ENCODE measurements around the gene VAT1L.

- TF ChIP-seq CTCF (IDR thresholded peaks at IDR 0.05), result no peak
- no peak for TF ChIP-seq POLR2AphosphoS5 (IDR thresholded peaks at IDR 0.05)
- no peak for TF ChIP-seq POLR2A (IDR thresholded peaks at IDR 0.05)
- no peak for TF ChIP-seq EP300 (IDR thresholded peaks at IDR 0.05)
Observed at GRCh38 chr16:77840093-77840492, 51.7 kb downstream of the VAT1L start.
